K562 (cell line): Measurements from ENCODE around the gene RTBDN. TPM values are rescaled to one million over a fixed set of nuclear protein-coding genes. Genes with fewer than 3 reads are reported as not detected.

Source experiments
- FOXA1 ChIP-seq: fragments of 450-650 bp; IDR thresholded peaks from 2 replicates; pipeline ENCODE4 v1.6.1; 2016; ENCODE audit warnings: mild to moderate bottlenecking, borderline replicate concordance
- HDAC6 ChIP-seq: IDR thresholded peaks from 2 replicates; pipeline ENCODE4 v1.6.1; 2012; ENCODE audit warnings: low read depth, mild to moderate bottlenecking, control low read depth, inconsistent platforms, low read length, moderate library complexity
- KDM5B ChIP-seq: fragments of 200-600 bp; sonication (generic); IDR thresholded peaks from 2 replicates; pipeline ENCODE4 v1.6.1; 2012; ENCODE audit warnings: low read depth, mild to moderate bottlenecking, moderate library complexity, low read length, control low read depth, inconsistent platforms; ENCODE audit not compliant: insufficient replicate concordance
- LCOR ChIP-seq: sonication (generic); formaldehyde crosslinking; IDR thresholded peaks from 2 replicates; pipeline ENCODE4 v1.8.0; 2022; ENCODE audit warnings: mild to moderate bottlenecking, missing genetic modification reagents
- MCM5 ChIP-seq: fragments of 450-650 bp; IDR thresholded peaks from 2 replicates; pipeline ENCODE4 v1.6.1; 2016; ENCODE audit warnings: low read depth
- MIER1 ChIP-seq: fragments of 450-650 bp; IDR thresholded peaks from 2 replicates; pipeline ENCODE4 v1.6.1; 2016; ENCODE audit warnings: antibody characterized with exemption, mild to moderate bottlenecking, low read depth
- PRPF4 ChIP-seq: fragments of 200-400 bp; formaldehyde crosslinking; IDR thresholded peaks from one replicate; pipeline ENCODE4 v1.6.1; 2017; ENCODE audit warnings: low read length, low read depth, mild to moderate bottlenecking; ENCODE audit not compliant: insufficient read depth, poor library complexity, severe bottlenecking
- RCOR1 ChIP-seq, 2 experiments: IDR thresholded peaks; 2 replicates each; pipeline ENCODE4 v1.6.1; 2012; ENCODE audit warnings: low read depth in 2 of 2, low read length in 2 of 2, borderline replicate concordance in 1 of 2, improper control_type of control experiment in 1 of 2
- ZFP1 ChIP-seq: fragments of 450-650 bp; formaldehyde crosslinking; IDR thresholded peaks from 2 replicates; pipeline ENCODE4 v1.4.0; 2020; ENCODE audit warnings: mild to moderate bottlenecking, mixed read lengths
- ZNF232 ChIP-seq: sonication (generic); formaldehyde crosslinking; IDR thresholded peaks from 2 replicates; pipeline ENCODE4 v1.8.0; 2022; ENCODE audit warnings: mild to moderate bottlenecking, missing genetic modification reagents
- ZNF282 ChIP-seq: sonication (generic); formaldehyde crosslinking; IDR thresholded peaks from 2 replicates; pipeline ENCODE4 v1.8.1; 2023; ENCODE audit warnings: missing genetic modification reagents
- ZSCAN32 ChIP-seq: fragments of 450-650 bp; formaldehyde crosslinking; IDR thresholded peaks from 2 replicates; pipeline ENCODE4 v1.4.0; 2020; ENCODE audit warnings: mild to moderate bottlenecking, moderate library complexity
- polyA plus RNA-seq, 8 experiments: library from polyadenylated mRNA; depleted of rRNA in 4 of 8; stranded (reverse) in 5 of 8; unstranded in 3 of 8; fragments of >200 nt; fragmentation: Nextera tagmentation in 2 of 8; fragmentation: Illumina TruSeq in 1 of 8; extraction: Ambion mirVana in 2 of 8; extraction: Trizol in 1 of 8; gene quantifications; 2 replicates each; pipeline versions ENCODE4 v1.2.1 to v1.2.3, GENCODE V29; 2011 to 2014; ENCODE audit warnings: inconsistent platforms in 1 of 8, missing spikeins in 1 of 8
- total RNA-seq, 7 experiments: library from RNA; depleted of rRNA in 6 of 7; stranded (reverse); fragments of >200 nt in 6 of 7; fragmentation: Illumina TruSeq in 2 of 7; extraction: Trizol in 2 of 7; gene quantifications; 2 replicates each; pipeline versions ENCODE4 v1.2.1 to v1.2.3, GENCODE V29; 2011 to 2021; ENCODE audit warnings: low replicate concordance in 1 of 7
- TF ChIP-seq, protein P1 (sequence below), 2 experiments: fragments of 450-650 bp in 1 of 2; sonication (generic) in 1 of 2; formaldehyde crosslinking; conservative IDR thresholded peaks; 2 replicates each; pipeline versions ENCODE4 v1.4.0 to v1.8.1; 2020 to 2022; ENCODE audit warnings: mild to moderate bottlenecking in 1 of 2, missing genetic modification reagents in 1 of 2
- TF ChIP-seq, protein P2 (sequence below): fragments of 250-450 bp; sonication (Bioruptor Pico); IDR thresholded peaks from 2 replicates; pipeline ENCODE4 v1.8.0; 2021; ENCODE audit warnings: moderate library complexity, mild to moderate bottlenecking, inconsistent platforms
- TF ChIP-seq, protein P3 (sequence below): fragments of 250-450 bp; sonication (Bioruptor Pico); IDR thresholded peaks from 2 replicates; pipeline ENCODE4 v1.9.0; 2021; ENCODE audit warnings: mild to moderate bottlenecking
- TF ChIP-seq, protein P4 (sequence below): sonication (generic); formaldehyde crosslinking; IDR thresholded peaks from 2 replicates; pipeline ENCODE4 v1.8.0; 2022; ENCODE audit warnings: missing genetic modification reagents, mild to moderate bottlenecking, borderline replicate concordance
- TF ChIP-seq, protein P5 (sequence below): fragments of 450-650 bp; IDR thresholded peaks from 2 replicates; pipeline ENCODE4 v1.6.1; 2016; ENCODE audit warnings: mild to moderate bottlenecking
- TF ChIP-seq, protein P6 (sequence below): sonication (generic); formaldehyde crosslinking; IDR thresholded peaks from 2 replicates; pipeline ENCODE4 v1.9.0; 2022; ENCODE audit warnings: mild to moderate bottlenecking, missing genetic modification reagents

The RTBDN gene
- total and polyA plus RNA-seq, 9 of the 15 experiments (the other 6 are each of a cell fraction or from before 2014, with no cell fraction given): 0.20 to 2.3 (median 0.72) TPM; not detected in 1

DNA sequence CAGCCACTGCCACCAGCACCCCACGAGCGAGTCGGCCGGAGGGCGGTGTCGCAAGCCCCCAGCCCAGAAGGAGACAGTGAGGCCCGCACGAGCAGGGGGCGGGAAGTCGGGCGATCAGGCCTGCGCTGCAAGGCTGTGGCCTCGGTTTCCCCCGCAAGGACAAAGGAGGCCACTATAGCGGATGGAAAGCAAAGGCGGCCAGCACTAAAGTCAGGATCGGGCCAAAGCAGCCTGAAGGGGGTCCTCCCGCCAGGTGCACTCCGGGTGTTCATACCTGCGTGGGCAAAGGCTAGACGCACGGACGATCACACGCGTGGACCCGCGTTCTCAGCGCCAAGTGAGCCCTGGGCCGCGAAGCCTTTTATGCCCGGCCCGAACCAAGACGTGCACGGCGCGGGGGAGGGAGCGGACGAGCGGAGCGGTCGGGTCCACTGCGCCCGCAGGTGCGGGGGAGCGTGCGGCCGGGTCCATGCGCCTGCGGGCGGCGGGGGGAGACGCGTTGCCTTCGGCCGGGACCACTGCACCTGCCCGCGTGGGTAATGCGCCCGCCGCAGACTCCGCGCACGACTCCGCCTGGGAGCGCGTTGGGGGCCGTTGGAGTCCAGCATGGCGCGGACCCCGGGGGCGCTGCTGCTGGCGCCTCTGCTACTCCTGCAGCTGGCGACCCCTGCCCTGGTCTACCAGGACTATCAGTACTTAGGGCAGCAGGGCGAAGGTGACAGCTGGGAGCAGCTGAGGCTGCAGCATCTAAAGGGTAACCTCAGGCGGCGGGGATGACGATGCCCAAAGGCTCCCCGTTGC lies 32.7 kb downstream of the RTBDN start, which contains the start of the genes PRDX2 and THSD8 (continued):
- TF ChIP-seq, protein P1, sequence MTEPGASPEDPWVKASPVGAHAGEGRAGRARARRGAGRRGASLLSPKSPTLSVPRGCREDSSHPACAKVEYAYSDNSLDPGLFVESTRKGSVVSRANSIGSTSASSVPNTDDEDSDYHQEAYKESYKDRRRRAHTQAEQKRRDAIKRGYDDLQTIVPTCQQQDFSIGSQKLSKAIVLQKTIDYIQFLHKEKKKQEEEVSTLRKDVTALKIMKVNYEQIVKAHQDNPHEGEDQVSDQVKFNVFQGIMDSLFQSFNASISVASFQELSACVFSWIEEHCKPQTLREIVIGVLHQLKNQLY (CRISPR knock-in tag; conservative IDR thresholded peaks at IDR 0.05): peak in 1 of 2 experiments; percentile 52; a peak in 1 of 4 replicates
- TF ChIP-seq, protein P2, sequence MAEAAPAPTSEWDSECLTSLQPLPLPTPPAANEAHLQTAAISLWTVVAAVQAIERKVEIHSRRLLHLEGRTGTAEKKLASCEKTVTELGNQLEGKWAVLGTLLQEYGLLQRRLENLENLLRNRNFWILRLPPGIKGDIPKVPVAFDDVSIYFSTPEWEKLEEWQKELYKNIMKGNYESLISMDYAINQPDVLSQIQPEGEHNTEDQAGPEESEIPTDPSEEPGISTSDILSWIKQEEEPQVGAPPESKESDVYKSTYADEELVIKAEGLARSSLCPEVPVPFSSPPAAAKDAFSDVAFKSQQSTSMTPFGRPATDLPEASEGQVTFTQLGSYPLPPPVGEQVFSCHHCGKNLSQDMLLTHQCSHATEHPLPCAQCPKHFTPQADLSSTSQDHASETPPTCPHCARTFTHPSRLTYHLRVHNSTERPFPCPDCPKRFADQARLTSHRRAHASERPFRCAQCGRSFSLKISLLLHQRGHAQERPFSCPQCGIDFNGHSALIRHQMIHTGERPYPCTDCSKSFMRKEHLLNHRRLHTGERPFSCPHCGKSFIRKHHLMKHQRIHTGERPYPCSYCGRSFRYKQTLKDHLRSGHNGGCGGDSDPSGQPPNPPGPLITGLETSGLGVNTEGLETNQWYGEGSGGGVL (CRISPR knock-in tag): no peak
- TF ChIP-seq, protein P3, sequence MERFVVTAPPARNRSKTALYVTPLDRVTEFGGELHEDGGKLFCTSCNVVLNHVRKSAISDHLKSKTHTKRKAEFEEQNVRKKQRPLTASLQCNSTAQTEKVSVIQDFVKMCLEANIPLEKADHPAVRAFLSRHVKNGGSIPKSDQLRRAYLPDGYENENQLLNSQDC (CRISPR knock-in tag): no peak
- TF ChIP-seq KDM5B: peak; percentile 99
- TF ChIP-seq MIER1: peak; percentile 40; the same call in 1 of the 2 replicates
- TF ChIP-seq ZNF282 (CRISPR knock-in tag): peak; percentile 92; the same call in 1 of the 2 replicates
- 0 out of 2 replicates have a peak, but pooled peaks have one; percentile 28 for TF ChIP-seq LCOR (CRISPR knock-in tag)
- no peak for TF ChIP-seq MCM5
- TF ChIP-seq HDAC6: no peak
- TF ChIP-seq PRPF4: peak; percentile 36
- TF ChIP-seq, protein P4, sequence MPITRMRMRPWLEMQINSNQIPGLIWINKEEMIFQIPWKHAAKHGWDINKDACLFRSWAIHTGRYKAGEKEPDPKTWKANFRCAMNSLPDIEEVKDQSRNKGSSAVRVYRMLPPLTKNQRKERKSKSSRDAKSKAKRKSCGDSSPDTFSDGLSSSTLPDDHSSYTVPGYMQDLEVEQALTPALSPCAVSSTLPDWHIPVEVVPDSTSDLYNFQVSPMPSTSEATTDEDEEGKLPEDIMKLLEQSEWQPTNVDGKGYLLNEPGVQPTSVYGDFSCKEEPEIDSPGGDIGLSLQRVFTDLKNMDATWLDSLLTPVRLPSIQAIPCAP (CRISPR knock-in tag): no peak
- 0 out of 2 replicates have a peak, but pooled peaks have one; percentile 87 for TF ChIP-seq ZNF232 (CRISPR knock-in tag)
- no peak for TF ChIP-seq RCOR1 (IDR thresholded peaks at IDR 0.05; ENCODE audit: borderline replicate concordance in 1 of 2, low read depth in 2 of 2, low read length in 2 of 2)
- no peak for TF ChIP-seq ZFP1 (CRISPR knock-in tag)
- TF ChIP-seq, protein P5, sequence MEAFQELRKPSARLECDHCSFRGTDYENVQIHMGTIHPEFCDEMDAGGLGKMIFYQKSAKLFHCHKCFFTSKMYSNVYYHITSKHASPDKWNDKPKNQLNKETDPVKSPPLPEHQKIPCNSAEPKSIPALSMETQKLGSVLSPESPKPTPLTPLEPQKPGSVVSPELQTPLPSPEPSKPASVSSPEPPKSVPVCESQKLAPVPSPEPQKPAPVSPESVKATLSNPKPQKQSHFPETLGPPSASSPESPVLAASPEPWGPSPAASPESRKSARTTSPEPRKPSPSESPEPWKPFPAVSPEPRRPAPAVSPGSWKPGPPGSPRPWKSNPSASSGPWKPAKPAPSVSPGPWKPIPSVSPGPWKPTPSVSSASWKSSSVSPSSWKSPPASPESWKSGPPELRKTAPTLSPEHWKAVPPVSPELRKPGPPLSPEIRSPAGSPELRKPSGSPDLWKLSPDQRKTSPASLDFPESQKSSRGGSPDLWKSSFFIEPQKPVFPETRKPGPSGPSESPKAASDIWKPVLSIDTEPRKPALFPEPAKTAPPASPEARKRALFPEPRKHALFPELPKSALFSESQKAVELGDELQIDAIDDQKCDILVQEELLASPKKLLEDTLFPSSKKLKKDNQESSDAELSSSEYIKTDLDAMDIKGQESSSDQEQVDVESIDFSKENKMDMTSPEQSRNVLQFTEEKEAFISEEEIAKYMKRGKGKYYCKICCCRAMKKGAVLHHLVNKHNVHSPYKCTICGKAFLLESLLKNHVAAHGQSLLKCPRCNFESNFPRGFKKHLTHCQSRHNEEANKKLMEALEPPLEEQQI: no peak
- TF ChIP-seq FOXA1: no peak
- no peak for TF ChIP-seq ZSCAN32 (CRISPR knock-in tag)
- TF ChIP-seq, protein P6, sequence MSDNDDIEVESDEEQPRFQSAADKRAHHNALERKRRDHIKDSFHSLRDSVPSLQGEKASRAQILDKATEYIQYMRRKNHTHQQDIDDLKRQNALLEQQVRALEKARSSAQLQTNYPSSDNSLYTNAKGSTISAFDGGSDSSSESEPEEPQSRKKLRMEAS: peak; percentile 95
